HEK293T (cell line): ENCODE measurements around the gene CACNA1S.

Experiments
- BHLHE40 ChIP-seq: fragments of 450-650 bp; IDR thresholded peaks from 2 replicates; pipeline ENCODE4 v1.6.1; 2016; ENCODE audit warnings: mild to moderate bottlenecking, moderate library complexity, borderline replicate concordance
- ELF4 ChIP-seq: fragments of 450-650 bp; IDR thresholded peaks from 2 replicates; pipeline ENCODE4 v1.6.1; 2017; ENCODE audit warnings: antibody characterized with exemption
- FOXA1 ChIP-seq: fragments of 450-650 bp; IDR thresholded peaks from 2 replicates; pipeline ENCODE4 v1.6.1; 2016; ENCODE audit warnings: mild to moderate bottlenecking
- FOXM1 ChIP-seq: fragments of 450-650 bp; IDR thresholded peaks from 2 replicates; pipeline ENCODE4 v1.6.1; 2017; ENCODE audit warnings: mild to moderate bottlenecking, borderline replicate concordance

DNA sequence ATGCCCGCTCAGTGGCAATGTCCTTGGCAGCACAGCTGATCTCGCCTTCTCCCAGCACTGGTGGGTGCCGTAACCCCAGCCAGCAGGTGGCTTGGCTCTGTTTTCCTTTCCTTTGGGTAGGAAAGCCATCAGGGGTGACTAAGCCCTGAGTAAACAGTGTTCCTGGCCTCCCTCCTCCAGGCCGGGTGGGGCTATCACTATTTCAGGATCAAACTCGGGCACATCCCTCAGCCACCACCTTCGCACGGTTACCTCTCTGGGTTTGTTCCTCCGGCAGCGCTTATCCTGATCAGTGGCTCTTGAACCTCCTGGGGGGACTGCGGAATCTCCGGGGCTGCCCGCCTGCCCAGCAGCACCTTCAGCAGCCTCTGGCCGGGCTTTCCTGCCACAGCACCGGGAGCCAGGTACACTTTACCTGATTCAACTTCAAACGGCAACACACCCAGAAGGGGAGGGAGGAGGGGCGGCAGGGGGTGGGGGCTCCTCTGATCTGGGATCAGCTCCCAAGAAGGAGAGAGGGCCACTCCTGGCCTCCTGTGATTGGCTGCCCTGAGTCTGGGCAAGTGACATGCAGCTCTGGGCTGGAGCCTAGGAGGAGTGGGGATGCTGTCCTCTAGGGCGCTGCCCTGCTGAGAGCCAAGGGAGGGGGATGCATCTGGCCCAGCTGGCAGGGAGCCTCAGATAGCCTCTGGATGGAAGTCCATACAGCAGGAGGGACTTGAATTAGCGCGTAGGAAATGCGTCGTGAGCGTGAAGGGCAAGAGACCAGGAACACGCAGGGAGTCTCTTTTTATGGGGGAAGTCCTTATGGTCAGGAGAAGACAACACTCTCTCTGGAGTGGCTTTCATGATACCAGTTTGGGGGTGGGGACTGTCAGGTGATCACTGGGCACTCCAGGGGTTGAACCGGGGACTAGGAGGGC, 14.9 kb upstream of the CACNA1S start, which contains the start of gene ASCL5:
- TF ChIP-seq FOXA1: no peak
- no peak for TF ChIP-seq BHLHE40
- TF ChIP-seq FOXM1: no peak
- no peak for TF ChIP-seq ELF4
